ENCODE data around the gene TREH.
A peak's percentile ranks its signal among the peaks of the same experiment; 100 is the strongest.

The TREH gene

GRCh38 chr11:118666371-118666770 is 13.1 kb downstream of the TREH start:
- no peak for DNase-seq (ENCODE audit: low read depth in 3 of 3)

- DNase-seq (ENCODE audit: low read depth in 3 of 3) = no peak
Observed at GRCh38 chr11:118663902-118664301, 15.5 kb downstream of the TREH start.

GRCh38 chr11:118663381-118663780 is 16.1 kb downstream of the TREH start:
- no peak for DNase-seq (ENCODE audit: low read depth in 3 of 3)

- no peak for DNase-seq (ENCODE audit: low read depth in 3 of 3)
Observed at GRCh38 chr11:118662401-118663271, 16.8 kb downstream of the TREH start.

GRCh38 chr11:118661425-118662301 is 17.8 kb downstream of the TREH start:
- DNase-seq (ENCODE audit: low read depth in 3 of 3) = no peak

GRCh38 chr11:118660681-118661424 is 18.6 kb downstream of the TREH start:
- no peak for DNase-seq (ENCODE audit: low read depth in 3 of 3)

GRCh38 chr11:118659953-118660680 is 19.3 kb downstream of the TREH start:
- DNase-seq (ENCODE audit: low read depth in 3 of 3) = no peak

GRCh38 chr11:118659314-118659952 is 20.0 kb downstream of the TREH start:
- peak; percentile 75 to 91 (median 78) for DNase-seq (ENCODE audit: low read depth in 3 of 3)

- no peak for DNase-seq (ENCODE audit: low read depth in 3 of 3)
Observed at GRCh38 chr11:118658429-118659313, 20.8 kb downstream of the TREH start.

- no peak for DNase-seq (ENCODE audit: low read depth in 3 of 3)
Observed at GRCh38 chr11:118657709-118658428, 21.6 kb downstream of the TREH start.

GRCh38 chr11:118657238-118657637 is 22.2 kb downstream of the TREH start:
- DNase-seq (ENCODE audit: low read depth in 3 of 3) = no peak

GRCh38 chr11:118656563-118657165 is 22.8 kb downstream of the TREH start:
- DNase-seq (ENCODE audit: low read depth in 3 of 3) = no peak

- no peak for DNase-seq (ENCODE audit: low read depth in 3 of 3)
Observed at GRCh38 chr11:118655486-118656190, 23.8 kb downstream of the TREH start.

GRCh38 chr11:118653684-118654390 is 25.6 kb downstream of the TREH start:
- DNase-seq (ENCODE audit: low read depth in 3 of 3) = no peak

GRCh38 chr11:118652681-118653181 is 26.7 kb downstream of the TREH start:
- no peak for DNase-seq (ENCODE audit: low read depth in 3 of 3)

GRCh38 chr11:118651820-118652219 is 27.6 kb downstream of the TREH start:
- DNase-seq (ENCODE audit: low read depth in 3 of 3) = no peak

GRCh38 chr11:118650366-118650765 is 29.1 kb downstream of the TREH start:
- DNase-seq (ENCODE audit: low read depth in 3 of 3) = no peak
